ENCODE data around the gene ARHGAP4.

DNA sequence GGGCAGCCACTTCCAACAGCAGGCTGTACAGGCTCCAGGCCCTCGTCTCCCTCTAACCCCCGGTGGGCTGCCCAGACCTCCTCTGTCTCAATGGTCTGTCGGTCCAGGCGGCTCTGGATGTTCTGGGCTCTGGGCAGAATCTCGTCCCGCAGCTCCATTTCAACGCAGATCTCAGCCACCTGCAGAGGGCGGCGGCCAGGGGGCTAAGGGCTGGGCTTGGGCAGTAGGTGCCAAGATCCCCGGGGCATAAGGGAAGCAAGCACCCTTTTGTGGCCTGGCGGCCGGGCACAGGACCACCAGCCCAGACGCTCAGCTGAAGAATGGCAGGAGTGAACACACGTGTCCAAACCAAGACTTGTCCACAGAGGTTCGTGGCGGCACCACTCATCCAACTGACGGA is 12.4 kb downstream of the ARHGAP4 start:
- TF ChIP-seq, protein P1, sequence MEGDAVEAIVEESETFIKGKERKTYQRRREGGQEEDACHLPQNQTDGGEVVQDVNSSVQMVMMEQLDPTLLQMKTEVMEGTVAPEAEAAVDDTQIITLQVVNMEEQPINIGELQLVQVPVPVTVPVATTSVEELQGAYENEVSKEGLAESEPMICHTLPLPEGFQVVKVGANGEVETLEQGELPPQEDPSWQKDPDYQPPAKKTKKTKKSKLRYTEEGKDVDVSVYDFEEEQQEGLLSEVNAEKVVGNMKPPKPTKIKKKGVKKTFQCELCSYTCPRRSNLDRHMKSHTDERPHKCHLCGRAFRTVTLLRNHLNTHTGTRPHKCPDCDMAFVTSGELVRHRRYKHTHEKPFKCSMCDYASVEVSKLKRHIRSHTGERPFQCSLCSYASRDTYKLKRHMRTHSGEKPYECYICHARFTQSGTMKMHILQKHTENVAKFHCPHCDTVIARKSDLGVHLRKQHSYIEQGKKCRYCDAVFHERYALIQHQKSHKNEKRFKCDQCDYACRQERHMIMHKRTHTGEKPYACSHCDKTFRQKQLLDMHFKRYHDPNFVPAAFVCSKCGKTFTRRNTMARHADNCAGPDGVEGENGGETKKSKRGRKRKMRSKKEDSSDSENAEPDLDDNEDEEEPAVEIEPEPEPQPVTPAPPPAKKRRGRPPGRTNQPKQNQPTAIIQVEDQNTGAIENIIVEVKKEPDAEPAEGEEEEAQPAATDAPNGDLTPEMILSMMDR (IDR thresholded peaks at IDR 0.05): no peak
- no peak for TF ChIP-seq ZFX (IDR thresholded peaks at IDR 0.05; ENCODE audit: borderline replicate concordance)
